Left kidney (tissue), 1 donor: ENCODE measurements around the gene RRP15. TPM values are rescaled to one million over a fixed set of nuclear protein-coding genes. Genes with fewer than 3 reads are reported as not detected.

Experiments used
- polyA plus RNA-seq: library from polyadenylated mRNA; unstranded; fragments of 120-200 nt; gene quantifications from one replicate; pipeline ENCODE4 v1.2.1, GENCODE V29; 2013; ENCODE audit not compliant: insufficient read length

RRP15 gene
- polyA plus RNA-seq, 1 donor = 27.4 TPM

Other genes with a start within 250 kb of the RRP15 start
- gene TGFB2, start 60.0 kb downstream of the RRP15 start, polyA plus RNA-seq = 14.0 TPM